ENCODE data around the gene SLC16A8.

Gene SLC16A8

GRCh38 chr22:38067028-38067415 lies 17.0 kb downstream of the SLC16A8 start:
- no peak overlapping the region for H3K27ac Mint-ChIP-seq
- H3K27me3 Mint-ChIP-seq: no peaks in the 10 kb centered on the region
- no peak overlapping the region for H3K4me3 Mint-ChIP-seq
- no peaks in the 10 kb centered on the region for H3K9me3 Mint-ChIP-seq
- H3K4me1 Mint-ChIP-seq: peaks cover 4% of the 10 kb centered on the region
- DNase-seq (ENCODE audit: low spot score in 2 of 2): no peak
- ATAC-seq (ENCODE audit: low read depth): no peak
- peaks cover 33% of the 10 kb centered on the region for H3K36me3 Mint-ChIP-seq

- no peaks in the 10 kb centered on the region for H3K27me3 Mint-ChIP-seq
- DNase-seq (ENCODE audit: low spot score in 2 of 2): no peak
- H3K4me1 Mint-ChIP-seq: peaks cover 4% of the 10 kb centered on the region
- H3K27ac Mint-ChIP-seq: no peak overlapping the region
- no peak overlapping the region for H3K4me3 Mint-ChIP-seq
- no peak for ATAC-seq (ENCODE audit: low read depth)
- H3K9me3 Mint-ChIP-seq: no peaks in the 10 kb centered on the region
- peaks cover 36% of the 10 kb centered on the region for H3K36me3 Mint-ChIP-seq
Observed at GRCh38 chr22:38066381-38067027, 17.5 kb downstream of the SLC16A8 start.

GRCh38 chr22:38065539-38065938 lies 18.4 kb downstream of the SLC16A8 start:
- H3K27ac Mint-ChIP-seq: no peak overlapping the region
- no peaks in the 10 kb centered on the region for H3K27me3 Mint-ChIP-seq
- H3K9me3 Mint-ChIP-seq: no peaks in the 10 kb centered on the region
- DNase-seq (ENCODE audit: low spot score in 2 of 2): no peak
- peaks cover 33% of the 10 kb centered on the region for H3K36me3 Mint-ChIP-seq
- peaks cover 4% of the 10 kb centered on the region for H3K4me1 Mint-ChIP-seq
- no peak for ATAC-seq (ENCODE audit: low read depth)
- no peak overlapping the region for H3K4me3 Mint-ChIP-seq

GRCh38 chr22:38062791-38063190 lies 21.2 kb downstream of the SLC16A8 start:
- Mint-ChIP-seq H3K27me3 (no peaks in the 10 kb centered on the region), H3K36me3 (peaks cover 33% of the 10 kb centered on the region), H3K4me1 (peaks cover 11% of the 10 kb centered on the region), H3K27ac (peak overlapping the region; percentile 66), H3K9me3 (no peaks in the 10 kb centered on the region), H3K4me3 (no peak overlapping the region)
- ATAC-seq (ENCODE audit: low read depth) (peak; percentile 32), DNase-seq (ENCODE audit: low spot score in 2 of 2) (no peak)

- peaks cover 13% of the 10 kb centered on the region for H3K4me1 Mint-ChIP-seq
- ATAC-seq (ENCODE audit: low read depth) (peak; percentile 78), DNase-seq (ENCODE audit: low spot score in 2 of 2) (peak; percentile 79 to 83)
- H3K4me3 Mint-ChIP-seq: peak within 1 kb of the TSS; percentile 96
- peaks cover 15% of the 10 kb centered on the region for H3K36me3 Mint-ChIP-seq
- H3K9me3 Mint-ChIP-seq: no peaks in the 10 kb centered on the region
- H3K27me3 Mint-ChIP-seq: peaks cover 6% of the 10 kb centered on the region
- H3K27ac Mint-ChIP-seq: peak within 1 kb of the TSS; percentile 92
Observed at GRCh38 chr22:38056969-38057891, 26.8 kb downstream of the SLC16A8 start, which contains the start of gene PICK1. TSS of gene PICK1 (plus strand) at chr22:38057404. CDS start at chr22:38057810, 406 bp downstream.

- no peak overlapping the region for H3K27ac Mint-ChIP-seq
- H3K4me1 Mint-ChIP-seq: peaks cover 6% of the 10 kb centered on the region
- peaks cover 8% of the 10 kb centered on the region for H3K27me3 Mint-ChIP-seq
- no peak overlapping the region for H3K4me3 Mint-ChIP-seq
- ATAC-seq (ENCODE audit: low read depth) (peak; percentile 73), DNase-seq (ENCODE audit: low spot score in 2 of 2) (peak; percentile 78 to 81)
- H3K36me3 Mint-ChIP-seq: no peaks in the 10 kb centered on the region
- no peaks in the 10 kb centered on the region for H3K9me3 Mint-ChIP-seq
Observed at GRCh38 chr22:38051900-38052862, 31.8 kb downstream of the SLC16A8 start.

GRCh38 chr22:38051261-38051660 lies 32.7 kb downstream of the SLC16A8 start:
- DNase-seq (ENCODE audit: low spot score in 2 of 2) (no peak), ATAC-seq (ENCODE audit: low read depth) (no peak)
- Mint-ChIP-seq H3K27ac (no peak overlapping the region), H3K9me3 (no peaks in the 10 kb centered on the region), H3K4me3 (no peak overlapping the region), H3K27me3 (peaks cover 8% of the 10 kb centered on the region), H3K4me1 (peaks cover 6% of the 10 kb centered on the region), H3K36me3 (no peaks in the 10 kb centered on the region)

GRCh38 chr22:38050720-38051119 lies 33.3 kb downstream of the SLC16A8 start:
- H3K27ac Mint-ChIP-seq: no peak overlapping the region
- DNase-seq (ENCODE audit: low spot score in 2 of 2): no peak
- H3K4me1 Mint-ChIP-seq: peaks cover 6% of the 10 kb centered on the region
- H3K36me3 Mint-ChIP-seq: no peaks in the 10 kb centered on the region
- peaks cover 10% of the 10 kb centered on the region for H3K27me3 Mint-ChIP-seq
- ATAC-seq (ENCODE audit: low read depth): no peak
- no peaks in the 10 kb centered on the region for H3K9me3 Mint-ChIP-seq
- H3K4me3 Mint-ChIP-seq: no peak overlapping the region

GRCh38 chr22:38049812-38050619 lies 34.0 kb downstream of the SLC16A8 start:
- no peak for DNase-seq (ENCODE audit: low spot score in 2 of 2)
- Mint-ChIP-seq H3K4me3 (no peak overlapping the region), H3K27ac (no peak overlapping the region), H3K9me3 (no peaks in the 10 kb centered on the region), H3K27me3 (peaks cover 12% of the 10 kb centered on the region), H3K4me1 (peaks cover 6% of the 10 kb centered on the region), H3K36me3 (no peaks in the 10 kb centered on the region)
- no peak for ATAC-seq (ENCODE audit: low read depth)

- H3K9me3 Mint-ChIP-seq: no peaks in the 10 kb centered on the region
- peaks cover 4% of the 10 kb centered on the region for H3K4me1 Mint-ChIP-seq
- ATAC-seq (ENCODE audit: low read depth): no peak
- H3K27me3 Mint-ChIP-seq: peaks cover 11% of the 10 kb centered on the region
- no peak overlapping the region for H3K4me3 Mint-ChIP-seq
- no peak for DNase-seq (ENCODE audit: low spot score in 2 of 2)
- H3K36me3 Mint-ChIP-seq: no peaks in the 10 kb centered on the region
- H3K27ac Mint-ChIP-seq: no peak overlapping the region
Observed at GRCh38 chr22:38046070-38046748, 37.8 kb downstream of the SLC16A8 start.

- Mint-ChIP-seq H3K9me3 (no peaks in the 10 kb centered on the region), H3K36me3 (no peaks in the 10 kb centered on the region), H3K4me1 (peaks cover 4% of the 10 kb centered on the region), H3K27me3 (peaks cover 16% of the 10 kb centered on the region), H3K27ac (no peak overlapping the region), H3K4me3 (no peak overlapping the region)
- ATAC-seq (ENCODE audit: low read depth) (no peak), DNase-seq (ENCODE audit: low spot score in 2 of 2) (no peak)
Observed at GRCh38 chr22:38043151-38044039, 40.6 kb downstream of the SLC16A8 start.

- H3K4me1 Mint-ChIP-seq: peaks cover 4% of the 10 kb centered on the region
- no peak overlapping the region for H3K27ac Mint-ChIP-seq
- ATAC-seq (ENCODE audit: low read depth): no peak
- no peak for DNase-seq (ENCODE audit: low spot score in 2 of 2)
- no peaks in the 10 kb centered on the region for H3K9me3 Mint-ChIP-seq
- H3K36me3 Mint-ChIP-seq: no peaks in the 10 kb centered on the region
- H3K27me3 Mint-ChIP-seq: peaks cover 19% of the 10 kb centered on the region
- no peak overlapping the region for H3K4me3 Mint-ChIP-seq
Observed at GRCh38 chr22:38042488-38042790, 41.5 kb downstream of the SLC16A8 start.

Measured in memory B cell (primary cell).